K562 (cell line): Measurements from ENCODE around the gene HEPACAM. TPM values are rescaled to one million over a fixed set of nuclear protein-coding genes. Genes with fewer than 3 reads are reported as not detected.

Experiments used
- ATF6 ChIP-seq: sonication (generic); formaldehyde crosslinking; IDR thresholded peaks from 2 replicates; pipeline ENCODE4 v1.4.0; 2020; ENCODE audit warnings: mild to moderate bottlenecking, missing genetic modification reagents
- BDP1 ChIP-seq: IDR thresholded peaks from 3 replicates; pipeline ENCODE4 v1.6.1; 2011; ENCODE audit not compliant: insufficient read length, insufficient read depth
- CBX2 ChIP-seq: fragments of 200-600 bp; sonication (generic); IDR thresholded peaks from one replicate; pipeline ENCODE4 v1.6.1; 2012; ENCODE audit warnings: mild to moderate bottlenecking, low read length, inconsistent platforms; ENCODE audit not compliant: insufficient read depth, poor library complexity, severe bottlenecking
- CHCHD3 ChIP-seq: fragments of 250-450 bp; sonication (Bioruptor Pico); IDR thresholded peaks from 2 replicates; pipeline ENCODE4 v2.1.2; 2022; ENCODE audit warnings: mild to moderate bottlenecking
- ELF2 ChIP-seq: fragments of 250-450 bp; sonication (Bioruptor Pico); IDR thresholded peaks from 2 replicates; pipeline ENCODE4 v1.5.0; 2021; ENCODE audit warnings: mild to moderate bottlenecking
- ETS2 ChIP-seq: IDR thresholded peaks from 2 replicates; pipeline ENCODE4 v1.6.1; 2016; ENCODE audit warnings: borderline replicate concordance, missing genetic modification characterization, mild to moderate bottlenecking, moderate library complexity, missing compliant biosample characterization; ENCODE audit not compliant: poor library complexity, severe bottlenecking
- HCFC1 ChIP-seq: IDR thresholded peaks from 2 replicates; pipeline ENCODE4 v1.6.1; 2012; ENCODE audit warnings: low read depth, low read length, improper control_type of control experiment
- HES1 ChIP-seq: fragments of 450-650 bp; IDR thresholded peaks from 2 replicates; pipeline ENCODE4 v1.6.1; 2016; ENCODE audit warnings: low read depth, mild to moderate bottlenecking, moderate library complexity
- HLTF ChIP-seq: fragments of 450-650 bp; IDR thresholded peaks from 2 replicates; pipeline ENCODE4 v1.6.1; 2016
- IFI16 ChIP-seq: fragments of 250-450 bp; sonication (Bioruptor Pico); IDR thresholded peaks from 2 replicates; pipeline ENCODE4 v2.1.2; 2022; ENCODE audit warnings: mild to moderate bottlenecking, inconsistent platforms
- ILK ChIP-seq: fragments of 450-650 bp; IDR thresholded peaks from 2 replicates; pipeline ENCODE4 v1.6.1; 2016; ENCODE audit warnings: missing genetic modification characterization, low read depth, mild to moderate bottlenecking, missing compliant biosample characterization, moderate library complexity, borderline replicate concordance
- KAT2B ChIP-seq: IDR thresholded peaks from one replicate; pipeline ENCODE4 v1.6.1; 2012; ENCODE audit warnings: low read depth, mild to moderate bottlenecking, control low read depth, inconsistent platforms, low read length, moderate library complexity
- KLF10 ChIP-seq: fragments of 250-450 bp; sonication (Bioruptor Pico); IDR thresholded peaks from 2 replicates; pipeline ENCODE4 v1.6.1; 2021; ENCODE audit warnings: matching md5 sums
- NCOA2 ChIP-seq, 2 experiments: fragments of 450-650 bp; IDR thresholded peaks; 2 replicates each; pipeline ENCODE4 v1.6.1; 2018; ENCODE audit warnings: mild to moderate bottlenecking in 2 of 2, moderate library complexity in 1 of 2; ENCODE audit not compliant: partially characterized antibody in 2 of 2
- PATZ1 ChIP-seq: fragments of 250-450 bp; sonication (Bioruptor Pico); IDR thresholded peaks from 2 replicates; pipeline ENCODE4 v1.5.0; 2020; ENCODE audit warnings: mild to moderate bottlenecking, borderline replicate concordance
- PTBP1 ChIP-seq: fragments of 200-400 bp; formaldehyde crosslinking; IDR thresholded peaks from 2 replicates; pipeline ENCODE4 v1.6.1; 2017; ENCODE audit warnings: low read depth, low read length
- RCOR1 ChIP-seq, 2 experiments: IDR thresholded peaks; 2 replicates each; pipeline ENCODE4 v1.6.1; 2012; ENCODE audit warnings: low read depth in 2 of 2, low read length in 2 of 2, borderline replicate concordance in 1 of 2, improper control_type of control experiment in 1 of 2
- TCF15 ChIP-seq: fragments of 250-450 bp; sonication (Bioruptor Pico); IDR thresholded peaks from 2 replicates; pipeline ENCODE4 v1.8.0; 2022; ENCODE audit warnings: moderate library complexity, mild to moderate bottlenecking, inconsistent platforms
- ZNF124 ChIP-seq: sonication (generic); formaldehyde crosslinking; IDR thresholded peaks from 2 replicates; pipeline ENCODE4 v1.8.1; 2022; ENCODE audit warnings: missing genetic modification reagents
- ZNF239 ChIP-seq: fragments of 250-450 bp; sonication (Bioruptor Pico); IDR thresholded peaks from 2 replicates; pipeline ENCODE4 v1.4.0; 2020; ENCODE audit warnings: mild to moderate bottlenecking
- polyA plus RNA-seq, 8 experiments: library from polyadenylated mRNA; depleted of rRNA in 4 of 8; stranded (reverse) in 5 of 8; unstranded in 3 of 8; fragments of >200 nt; fragmentation: Nextera tagmentation in 2 of 8; fragmentation: Illumina TruSeq in 1 of 8; extraction: Ambion mirVana in 2 of 8; extraction: Trizol in 1 of 8; gene quantifications; 2 replicates each; pipeline versions ENCODE4 v1.2.1 to v1.2.3, GENCODE V29; 2011 to 2014; ENCODE audit warnings: inconsistent platforms in 1 of 8, missing spikeins in 1 of 8
- total RNA-seq, 7 experiments: library from RNA; depleted of rRNA in 6 of 7; stranded (reverse); fragments of >200 nt in 6 of 7; fragmentation: Illumina TruSeq in 2 of 7; extraction: Trizol in 2 of 7; gene quantifications; 2 replicates each; pipeline versions ENCODE4 v1.2.1 to v1.2.3, GENCODE V29; 2011 to 2021; ENCODE audit warnings: low replicate concordance in 1 of 7

Gene HEPACAM
- total and polyA plus RNA-seq, 9 of the 15 experiments (the other 6 are each of a cell fraction or from before 2014, with no cell fraction given): not detected

GRCh38 chr11:124875943-124876817 is 59.7 kb downstream of the HEPACAM start (continued):
- TF ChIP-seq ATF6 (no peak), HLTF (no peak), ZNF239 (no peak), ETS2 (tag) (no peak), RCOR1 (IDR thresholded peaks at IDR 0.05; ENCODE audit: borderline replicate concordance in 1 of 2, low read depth in 2 of 2, low read length in 2 of 2) (no peak), HES1 (no peak), ILK (tag) (no peak), CBX2 (no peak), ELF2 (CRISPR knock-in tag) (no peak), PATZ1 (CRISPR knock-in tag) (no peak), PTBP1 (no peak), KLF10 (no peak), IFI16 (CRISPR knock-in tag) (no peak), HCFC1 (0 out of 2 replicates have a peak, but pooled peaks have one; percentile 7), CHCHD3 (CRISPR knock-in tag) (no peak), KAT2B (no peak), NCOA2 (IDR thresholded peaks at IDR 0.05; ENCODE audit: partially characterized antibody in 2 of 2) (no peak), ZNF124 (CRISPR knock-in tag) (no peak), TCF15 (CRISPR knock-in tag) (no peak), BDP1 (no peak)
